Ectodermal cell (in vitro differentiated cells): ENCODE data around the gene KCNQ4.

Experiments
- H3K27ac ChIP-seq: 2 replicates; pipeline ENCODE4 v1.7.0; 2013; ENCODE audit warnings: mild to moderate bottlenecking, low read depth, low read length; ENCODE audit not compliant: insufficient read depth, poor library complexity, severe bottlenecking
- H3K27me3 ChIP-seq: 2 replicates; pipeline ENCODE4 v1.7.0; 2013; ENCODE audit warnings: mild to moderate bottlenecking, low read length; ENCODE audit not compliant: insufficient read depth, control insufficient read depth, poor library complexity, severe bottlenecking
- H3K36me3 ChIP-seq: one replicate; pipeline ENCODE4 v1.7.0; 2013; ENCODE audit warnings: low read length; ENCODE audit not compliant: control insufficient read depth, insufficient read depth
- H3K4me1 ChIP-seq: one replicate; pipeline ENCODE4 v1.7.0; 2013; ENCODE audit warnings: low read length; ENCODE audit not compliant: control insufficient read depth, insufficient read depth
- H3K4me3 ChIP-seq: 2 replicates; pipeline ENCODE4 v1.7.0; 2013; ENCODE audit warnings: low read depth, low read length, control low read depth; ENCODE audit not compliant: insufficient read depth
- H3K9me3 ChIP-seq: 2 replicates; pipeline ENCODE4 v1.7.0; 2013; ENCODE audit warnings: mild to moderate bottlenecking, low read length, moderate library complexity; ENCODE audit not compliant: control insufficient read depth
- WGBS, 2 experiments: methylation state at CpG; one replicate each; pipeline ENCODE4 v1.1.7; 2013; ENCODE audit warnings: missing lambda C conversion rate in 2 of 2; 5-methylcytosine and 5-hydroxymethylcytosine counted together

KCNQ4 gene

GRCh38 chr1:40743452-40743851 lies 40.1 kb upstream of the KCNQ4 start:
- peaks cover 25% of the 10 kb centered on the region for H3K36me3 ChIP-seq
- 90 to 94% methylated on average over 3 of the region's 3 CpGs for WGBS, 2 experiments
- H3K27ac ChIP-seq, result no peak overlapping the region
- H3K4me3 ChIP-seq, result no peak overlapping the region
- H3K4me1 ChIP-seq, result peaks cover 19% of the 10 kb centered on the region
- H3K27me3 ChIP-seq, result no peaks in the 10 kb centered on the region
- H3K9me3 ChIP-seq, result no peaks in the 10 kb centered on the region

- Histone ChIP-seq H3K36me3 (peaks cover 25% of the 10 kb centered on the region), H3K4me3 (no peak overlapping the region), H3K4me1 (peaks cover 19% of the 10 kb centered on the region), H3K27me3 (no peaks in the 10 kb centered on the region), H3K27ac (no peak overlapping the region), H3K9me3 (no peaks in the 10 kb centered on the region)
- 89 to 94% methylated on average over 3 of the region's 3 CpGs for WGBS, 2 experiments
Observed at GRCh38 chr1:40743860-40744259, 39.7 kb upstream of the KCNQ4 start.

- 100% methylated on average over 1 of the region's 1 CpG; no CpG with 5 or more reads in 1 of the 2 experiments for WGBS, 2 experiments
- Histone ChIP-seq H3K4me3 (no peak overlapping the region), H3K27me3 (no peaks in the 10 kb centered on the region), H3K9me3 (no peaks in the 10 kb centered on the region), H3K27ac (no peak overlapping the region), H3K4me1 (peaks cover 19% of the 10 kb centered on the region), H3K36me3 (peaks cover 23% of the 10 kb centered on the region)
Observed at GRCh38 chr1:40745176-40745575, 38.4 kb upstream of the KCNQ4 start.

GRCh38 chr1:40746344-40747090 lies 37.1 kb upstream of the KCNQ4 start:
- Histone ChIP-seq H3K4me3 (no peak overlapping the region), H3K36me3 (peaks cover 18% of the 10 kb centered on the region), H3K27ac (no peak overlapping the region), H3K9me3 (no peaks in the 10 kb centered on the region), H3K27me3 (no peaks in the 10 kb centered on the region), H3K4me1 (peaks cover 19% of the 10 kb centered on the region)
- 89 to 97% methylated on average over 2 of the region's 2 CpGs for WGBS, 2 experiments

GRCh38 chr1:40748841-40749718 lies 34.5 kb upstream of the KCNQ4 start:
- H3K9me3 ChIP-seq, result no peaks in the 10 kb centered on the region
- H3K27ac ChIP-seq, result no peak overlapping the region
- WGBS, 2 experiments, result 95 to 96% methylated on average over 5 of the region's 5 CpGs
- no peak overlapping the region for H3K4me3 ChIP-seq
- H3K27me3 ChIP-seq, result no peaks in the 10 kb centered on the region
- H3K4me1 ChIP-seq, result peaks cover 12% of the 10 kb centered on the region
- peaks cover 31% of the 10 kb centered on the region for H3K36me3 ChIP-seq

- Histone ChIP-seq H3K27ac (no peak overlapping the region), H3K27me3 (no peaks in the 10 kb centered on the region), H3K36me3 (peaks cover 38% of the 10 kb centered on the region), H3K9me3 (no peaks in the 10 kb centered on the region), H3K4me3 (no peak overlapping the region), H3K4me1 (peaks cover 5% of the 10 kb centered on the region)
- 74 to 80% methylated on average over 3 of the region's 3 CpGs for WGBS, 2 experiments
Observed at GRCh38 chr1:40749817-40750216, 33.8 kb upstream of the KCNQ4 start.

- no peak overlapping the region for H3K4me3 ChIP-seq
- WGBS, 2 experiments, result 84 to 100% methylated on average over 1 to 2 of the region's 2 CpGs
- H3K9me3 ChIP-seq, result no peaks in the 10 kb centered on the region
- peaks cover 42% of the 10 kb centered on the region for H3K36me3 ChIP-seq
- H3K27ac ChIP-seq, result no peak overlapping the region
- H3K27me3 ChIP-seq, result no peaks in the 10 kb centered on the region
- H3K4me1 ChIP-seq, result peaks cover 1% of the 10 kb centered on the region
Observed at GRCh38 chr1:40750451-40750908, 33.1 kb upstream of the KCNQ4 start.

- no peaks in the 10 kb centered on the region for H3K27me3 ChIP-seq
- no peaks in the 10 kb centered on the region for H3K9me3 ChIP-seq
- H3K4me3 ChIP-seq, result no peak overlapping the region
- H3K36me3 ChIP-seq, result peaks cover 44% of the 10 kb centered on the region
- no peaks in the 10 kb centered on the region for H3K4me1 ChIP-seq
- H3K27ac ChIP-seq, result no peak overlapping the region
- WGBS, 2 experiments, result 94 to 97% methylated on average over 3 of the region's 4 CpGs
Observed at GRCh38 chr1:40751802-40752201, 31.8 kb upstream of the KCNQ4 start.

- Histone ChIP-seq H3K4me3 (no peak overlapping the region), H3K27me3 (no peaks in the 10 kb centered on the region), H3K27ac (no peak overlapping the region), H3K4me1 (no peaks in the 10 kb centered on the region), H3K36me3 (peaks cover 55% of the 10 kb centered on the region), H3K9me3 (no peaks in the 10 kb centered on the region)
- 94% methylated on average over 8 of the region's 8 CpGs for WGBS, 2 experiments
Observed at GRCh38 chr1:40753142-40753882, 30.3 kb upstream of the KCNQ4 start.

- no peak overlapping the region for H3K27ac ChIP-seq
Observed at GRCh38 chr1:40754201-40754600, 29.4 kb upstream of the KCNQ4 start.

More at GRCh38 chr1:40754201-40754600, 29.4 kb upstream of the KCNQ4 start:
- 96 to 97% methylated on average over 8 of the region's 8 CpGs for WGBS, 2 experiments
- Histone ChIP-seq H3K36me3 (peaks cover 49% of the 10 kb centered on the region), H3K9me3 (no peaks in the 10 kb centered on the region), H3K4me1 (no peaks in the 10 kb centered on the region), H3K4me3 (no peak overlapping the region), H3K27me3 (no peaks in the 10 kb centered on the region)
